HG03558 (cell line): Measurements from ENCODE around the gene KAT14.
"Not testable (repeated sequence)": the region's sequence is repeated elsewhere in the genome, so short reads cannot be mapped to it uniquely, and the experiment has no call there.

Experiments used
- ATAC-seq: cut with Tn5 transposase; IDR thresholded peaks from one replicate; pipeline ENCODE4 v1.9.1; 2021; ENCODE audit warnings: moderate number of reproducible peaks; ENCODE audit not compliant: unreplicated experiment; ENCODE audit errors: extremely low read depth

Gene KAT14

DNA sequence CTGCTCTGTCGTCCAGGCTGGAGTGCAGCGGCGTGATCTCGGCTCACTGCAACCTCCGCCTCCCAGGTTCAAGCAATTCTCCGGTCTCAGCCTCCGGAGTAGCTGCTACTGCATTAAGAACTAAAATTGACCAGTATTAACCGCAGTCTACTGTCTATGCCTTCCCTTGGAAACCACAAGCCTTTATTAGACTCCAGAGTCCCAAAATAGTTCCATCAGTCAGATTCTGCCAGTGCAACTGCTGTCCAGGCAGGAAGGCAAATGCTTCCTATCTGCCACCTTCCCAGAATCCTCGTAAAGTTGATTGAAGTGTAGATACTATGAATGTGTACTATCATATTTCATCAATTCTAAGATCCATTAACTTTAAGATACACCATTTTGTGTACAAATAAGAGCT is 16.7 kb downstream of the KAT14 start:
- no peak for ATAC-seq

DNA sequence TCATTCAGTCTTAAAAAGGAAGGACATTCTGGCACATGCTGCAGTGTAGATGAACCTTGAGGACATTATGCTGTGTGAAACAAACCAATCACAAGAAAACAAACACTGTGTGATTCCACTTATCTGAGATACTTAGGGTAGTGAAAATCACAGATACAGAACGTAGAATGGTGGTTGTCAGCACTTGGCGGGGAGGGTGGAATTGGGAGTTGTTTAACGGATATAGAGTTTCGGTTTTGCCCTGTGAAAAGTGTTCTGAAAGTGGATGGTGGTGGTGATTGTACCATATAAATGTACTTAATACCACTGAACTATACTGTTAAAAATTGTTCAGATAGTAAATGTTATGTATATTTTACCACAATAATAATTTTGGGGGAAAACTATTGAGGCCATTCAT is 18.4 kb downstream of the KAT14 start:
- ATAC-seq, result no peak

- ATAC-seq, result no peak
Measured at GRCh38 chr20:18164356-18164755, 26.7 kb downstream of the KAT14 start.

DNA sequence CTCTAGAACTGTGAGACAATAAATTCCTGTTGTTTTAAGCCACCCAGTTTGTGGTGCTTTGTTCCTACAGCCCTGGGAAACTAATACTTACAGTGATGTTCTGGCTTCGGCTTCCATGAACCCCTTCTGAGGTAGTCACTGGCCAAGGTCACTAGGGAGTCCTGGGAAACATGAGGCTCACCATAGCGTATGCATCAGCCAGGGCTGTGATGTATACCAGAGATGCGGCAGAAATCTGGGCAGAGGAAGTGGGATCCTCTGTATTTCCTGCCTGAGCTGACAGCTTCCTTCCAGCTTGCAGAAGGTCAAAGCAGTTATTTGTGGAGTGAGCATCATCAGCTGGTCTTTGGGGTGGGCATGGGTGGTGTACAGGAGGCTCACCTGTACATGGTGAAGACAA is 27.9 kb downstream of the KAT14 start:
- no peak for ATAC-seq

GRCh38 chr20:18166241-18166881 is 28.7 kb downstream of the KAT14 start:
- ATAC-seq, result no peak

GRCh38 chr20:18166950-18167349 is 29.3 kb downstream of the KAT14 start:
- no peak for ATAC-seq

GRCh38 chr20:18172379-18172778 is 34.7 kb downstream of the KAT14 start:
- no peak for ATAC-seq

- no peak for ATAC-seq
Measured at GRCh38 chr20:18174906-18175683, 37.4 kb downstream of the KAT14 start.

GRCh38 chr20:18176318-18176785 is 38.7 kb downstream of the KAT14 start:
- no peak for ATAC-seq

- not testable (repeated sequence) for ATAC-seq
Measured at GRCh38 chr20:18180366-18180765, 42.7 kb downstream of the KAT14 start.

DNA sequence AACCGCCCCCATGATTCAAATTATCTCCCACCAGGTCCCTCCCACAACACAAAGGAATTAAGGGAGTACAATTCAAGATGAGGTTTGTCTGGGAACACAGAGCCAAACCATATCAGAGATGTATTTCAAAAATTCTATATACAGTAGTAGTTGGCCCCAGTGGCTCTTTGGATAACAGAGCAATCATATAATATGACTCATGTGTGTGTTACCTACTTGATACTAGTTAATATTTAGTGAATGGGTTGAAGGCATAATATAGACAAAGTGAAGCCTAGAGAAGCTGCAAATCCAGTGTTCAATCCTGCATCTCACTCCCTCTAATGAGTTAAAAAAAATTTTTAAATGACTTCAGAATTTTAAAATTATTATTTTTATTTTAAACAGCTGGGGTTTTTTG is 43.2 kb downstream of the KAT14 start:
- no peak for ATAC-seq

DNA sequence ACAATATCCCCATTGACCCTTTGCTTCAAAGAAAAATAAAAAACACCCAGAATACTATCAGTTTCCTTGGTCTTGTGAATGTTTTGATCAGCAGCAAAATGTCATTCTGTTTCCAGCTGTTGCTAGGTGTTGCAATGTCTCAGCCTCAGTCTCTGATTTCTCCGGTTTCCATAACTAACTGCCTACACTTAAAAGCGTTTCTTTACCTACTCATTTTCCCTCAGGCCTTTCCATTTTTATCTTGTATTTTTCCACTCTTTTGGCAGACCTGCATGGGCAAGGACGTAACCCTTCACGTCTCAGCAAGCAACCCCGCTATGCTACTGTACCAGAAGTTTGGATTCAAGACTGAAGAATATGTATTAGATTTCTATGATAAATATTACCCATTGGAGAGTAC is 49.4 kb downstream of the KAT14 start:
- no peak for ATAC-seq

DNA sequence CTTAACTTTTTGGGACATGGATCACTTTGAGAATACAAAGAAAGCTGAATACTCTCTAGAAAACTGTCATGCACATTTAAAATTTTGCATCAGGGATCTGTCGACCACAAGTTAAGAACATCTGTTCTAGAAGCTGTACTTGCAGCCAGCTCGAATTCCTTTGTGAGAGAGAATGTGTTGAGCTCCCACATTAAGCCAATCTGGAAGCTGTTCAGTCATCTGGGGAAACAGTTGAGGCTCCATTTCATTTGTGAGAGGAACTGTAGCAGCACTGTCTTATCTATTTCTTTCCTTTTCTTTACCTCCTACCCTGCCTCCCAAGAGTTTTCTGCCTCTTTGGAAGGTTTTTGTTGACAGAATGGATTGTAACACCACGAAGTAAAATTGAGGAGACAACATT is 50.8 kb downstream of the KAT14 start:
- ATAC-seq, result no peak

DNA sequence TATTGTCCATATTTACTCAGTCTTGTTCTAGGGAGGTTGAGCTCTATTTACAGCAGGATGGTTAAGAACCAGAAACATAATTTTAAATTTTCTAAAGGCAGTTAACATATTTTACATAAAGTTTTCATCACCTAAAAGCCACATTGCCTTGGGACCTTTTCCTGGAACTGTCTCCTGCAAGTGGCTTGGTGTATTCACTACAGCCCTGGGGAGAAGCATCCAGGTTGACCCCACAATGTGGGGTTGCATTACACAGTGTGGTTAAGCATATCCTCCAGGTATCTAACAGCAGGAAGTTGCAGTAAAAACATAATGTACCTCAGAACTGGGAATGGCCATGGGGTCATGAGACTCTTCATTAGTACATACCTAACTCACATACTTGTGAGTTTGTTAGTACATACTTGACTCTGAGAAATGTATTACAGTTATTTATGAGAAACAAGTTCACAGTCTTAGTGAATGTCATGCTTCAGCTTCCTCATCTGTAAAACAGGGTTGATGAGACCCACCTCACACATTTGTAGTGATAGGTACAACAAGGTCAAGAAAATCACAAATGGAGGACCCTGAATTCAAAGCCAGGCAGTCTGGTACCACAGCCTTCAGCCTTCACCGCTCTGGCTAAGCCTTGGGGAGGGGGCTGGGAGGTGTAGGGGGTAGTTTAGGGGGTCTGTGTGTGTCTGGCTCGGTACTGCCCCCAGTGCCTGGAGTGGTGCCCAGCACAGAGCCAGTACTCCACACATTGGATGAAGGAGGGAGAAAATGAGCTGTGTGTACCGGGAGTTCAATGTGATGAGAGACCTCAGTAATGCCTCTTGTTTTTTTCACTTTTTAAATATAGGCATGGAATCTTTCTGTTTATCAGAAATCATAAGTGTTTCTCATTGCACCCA is 52.9 kb downstream of the KAT14 start:
- no peak for ATAC-seq

GRCh38 chr20:18191306-18191705 is 53.6 kb downstream of the KAT14 start:
- ATAC-seq, result no peak

GRCh38 chr20:18194461-18194860 is 56.8 kb downstream of the KAT14 start:
- ATAC-seq, result not testable (repeated sequence)

- ATAC-seq, result no peak
Measured at GRCh38 chr20:18195931-18196330, 58.3 kb downstream of the KAT14 start.

DNA sequence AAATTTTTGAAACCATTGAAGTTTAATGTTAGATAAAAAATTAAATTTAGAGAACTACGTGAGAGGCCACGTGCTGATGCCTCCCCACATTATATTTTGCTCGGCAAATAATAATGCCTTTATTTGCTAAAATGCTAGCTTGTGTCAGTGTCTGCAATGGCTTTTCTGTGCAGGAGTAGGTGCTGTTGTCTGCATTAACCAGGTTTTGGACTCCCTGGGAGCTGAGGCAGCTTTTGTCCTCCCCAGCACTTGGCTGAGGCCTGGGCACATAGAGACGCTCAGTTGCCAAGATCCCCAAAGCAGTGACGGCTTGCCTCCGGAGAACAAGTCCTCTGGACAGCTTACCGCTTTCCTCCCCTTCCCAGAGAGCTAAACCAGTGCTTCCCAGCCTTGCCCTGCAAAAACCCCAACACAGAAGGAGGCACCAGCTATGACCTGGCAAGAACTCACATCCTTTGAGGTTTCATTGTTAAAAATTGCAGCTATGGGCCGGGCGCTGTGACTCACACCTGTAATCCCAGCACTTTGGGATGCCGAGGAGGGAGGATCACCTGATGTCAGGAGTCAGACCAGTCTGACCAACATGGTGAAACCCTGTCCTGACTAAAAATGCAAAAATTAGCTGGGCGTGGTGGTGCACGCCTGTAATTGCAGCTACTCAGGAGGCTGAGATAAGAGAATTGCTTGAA is 59.9 kb downstream of the KAT14 start:
- no peak for ATAC-seq

DNA sequence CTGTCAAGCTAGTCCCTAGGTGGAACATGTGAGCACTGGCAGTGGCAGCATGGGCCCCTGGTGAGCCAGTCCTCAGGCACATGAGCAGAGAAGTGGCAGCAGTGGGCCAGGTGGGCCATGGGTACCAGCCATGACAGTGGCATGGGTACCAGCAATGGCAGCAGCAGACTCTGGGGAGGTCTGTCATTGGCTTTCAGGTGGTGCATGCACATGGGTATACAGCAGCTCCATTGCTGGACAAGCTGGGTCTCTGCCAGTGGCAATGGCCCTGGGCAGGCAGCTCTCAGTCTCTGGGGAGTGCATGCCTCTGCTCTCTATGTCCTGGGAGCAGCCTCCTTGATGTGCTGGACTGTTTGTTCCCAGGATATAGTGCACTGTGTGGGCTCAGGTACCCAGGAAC is 65.3 kb downstream of the KAT14 start:
- ATAC-seq, result no peak

DNA sequence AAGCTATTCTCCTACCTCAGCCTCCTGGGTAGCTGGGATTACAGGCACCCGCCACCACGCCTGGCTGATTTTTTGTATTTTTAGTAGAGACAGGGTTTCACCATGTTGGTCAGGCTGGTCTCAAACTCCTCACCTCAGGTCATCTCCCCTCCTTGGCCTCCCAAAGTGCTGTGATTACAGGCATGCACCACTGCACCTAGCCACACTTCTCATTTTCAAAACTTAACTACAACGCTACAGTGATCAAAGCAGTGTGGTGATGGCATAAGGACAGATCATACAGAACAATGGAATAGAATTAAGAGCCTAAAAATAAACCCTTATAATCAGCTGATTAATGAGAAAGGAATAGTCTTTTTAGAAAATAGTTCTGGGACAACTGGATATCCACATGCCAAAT is 66.0 kb downstream of the KAT14 start:
- not testable (repeated sequence) for ATAC-seq
